NCI-H187 (cell line): Measurements from ENCODE around the gene KREMEN1.

Experiments used
- DNase-seq, 2 experiments: peaks; one replicate each; lab custom pipeline; 2025; lab: John Stamatoyannopoulos, UW

The KREMEN1 gene

GRCh38 chr22:29133603-29134133, 60.8 kb downstream of the KREMEN1 start:
- no peak for DNase-seq

DNA sequence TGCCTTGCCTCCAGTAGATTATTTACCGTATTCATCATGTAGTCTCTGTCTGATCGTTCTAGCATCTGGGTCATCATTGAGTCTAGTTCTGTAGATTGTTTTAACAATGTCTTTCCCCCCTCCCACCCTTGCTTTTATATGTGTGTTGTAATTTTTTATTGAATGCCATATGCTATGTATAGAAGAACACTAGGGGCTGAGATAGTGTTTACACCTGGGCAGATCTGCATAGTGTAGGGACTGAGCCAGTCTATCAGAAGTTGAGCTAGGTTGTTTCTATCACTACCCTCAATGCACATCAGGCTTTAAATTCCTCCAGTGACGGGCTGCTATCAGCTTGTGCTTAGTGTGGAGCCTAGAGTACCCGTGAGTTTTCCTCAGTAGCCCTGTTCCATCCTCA, 61.6 kb downstream of the KREMEN1 start:
- no peak for DNase-seq

DNA sequence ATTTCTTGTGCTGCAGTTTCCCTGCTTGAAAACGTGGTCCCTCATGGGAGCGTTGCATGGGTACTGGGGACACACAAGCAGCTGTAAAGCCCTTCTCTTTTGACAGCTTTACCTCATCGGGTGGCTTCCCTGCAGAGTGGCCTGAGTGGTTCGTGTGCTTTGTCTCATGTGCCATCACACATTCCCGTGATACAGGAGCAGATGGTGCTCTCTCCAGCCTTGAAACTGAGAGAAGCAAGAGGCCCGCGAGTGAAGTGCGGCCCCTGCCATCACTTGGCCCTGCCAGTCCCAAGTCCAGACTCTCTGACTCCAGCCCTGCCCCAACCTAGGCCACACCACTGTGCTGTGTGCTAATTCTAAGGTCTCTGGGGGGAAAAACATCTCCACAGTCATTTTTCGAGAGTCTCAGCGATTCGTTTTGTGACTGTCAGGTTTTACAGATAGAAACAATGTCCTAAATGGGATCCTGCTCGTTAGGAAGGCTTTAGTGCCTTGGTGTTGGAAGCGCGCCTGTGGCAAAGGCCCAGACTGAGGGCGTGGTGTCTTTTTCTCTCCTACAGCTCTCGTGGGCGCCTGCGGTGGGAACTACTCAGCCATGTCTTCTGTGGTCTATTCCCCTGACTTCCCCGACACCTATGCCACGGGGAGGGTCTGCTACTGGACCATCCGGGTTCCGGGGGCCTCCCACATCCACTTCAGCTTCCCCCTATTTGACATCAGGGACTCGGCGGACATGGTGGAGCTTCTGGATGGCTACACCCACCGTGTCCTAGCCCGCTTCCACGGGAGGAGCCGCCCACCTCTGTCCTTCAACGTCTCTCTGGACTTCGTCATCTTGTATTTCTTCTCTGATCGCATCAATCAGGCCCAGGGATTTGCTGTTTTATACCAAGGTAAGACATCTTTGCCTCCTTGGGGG, 64.2 kb downstream of the KREMEN1 start:
- peak in 1 of 2 experiments; percentile 2 for DNase-seq

GRCh38 chr22:29138556-29139305, 65.9 kb downstream of the KREMEN1 start:
- no peak for DNase-seq

- no peak for DNase-seq
Observed at GRCh38 chr22:29139965-29140782, 67.3 kb downstream of the KREMEN1 start.

- DNase-seq: no peak
Observed at GRCh38 chr22:29141078-29141688, 68.3 kb downstream of the KREMEN1 start.

- DNase-seq: no peak
Observed at GRCh38 chr22:29142116-29142515, 69.3 kb downstream of the KREMEN1 start.

DNA sequence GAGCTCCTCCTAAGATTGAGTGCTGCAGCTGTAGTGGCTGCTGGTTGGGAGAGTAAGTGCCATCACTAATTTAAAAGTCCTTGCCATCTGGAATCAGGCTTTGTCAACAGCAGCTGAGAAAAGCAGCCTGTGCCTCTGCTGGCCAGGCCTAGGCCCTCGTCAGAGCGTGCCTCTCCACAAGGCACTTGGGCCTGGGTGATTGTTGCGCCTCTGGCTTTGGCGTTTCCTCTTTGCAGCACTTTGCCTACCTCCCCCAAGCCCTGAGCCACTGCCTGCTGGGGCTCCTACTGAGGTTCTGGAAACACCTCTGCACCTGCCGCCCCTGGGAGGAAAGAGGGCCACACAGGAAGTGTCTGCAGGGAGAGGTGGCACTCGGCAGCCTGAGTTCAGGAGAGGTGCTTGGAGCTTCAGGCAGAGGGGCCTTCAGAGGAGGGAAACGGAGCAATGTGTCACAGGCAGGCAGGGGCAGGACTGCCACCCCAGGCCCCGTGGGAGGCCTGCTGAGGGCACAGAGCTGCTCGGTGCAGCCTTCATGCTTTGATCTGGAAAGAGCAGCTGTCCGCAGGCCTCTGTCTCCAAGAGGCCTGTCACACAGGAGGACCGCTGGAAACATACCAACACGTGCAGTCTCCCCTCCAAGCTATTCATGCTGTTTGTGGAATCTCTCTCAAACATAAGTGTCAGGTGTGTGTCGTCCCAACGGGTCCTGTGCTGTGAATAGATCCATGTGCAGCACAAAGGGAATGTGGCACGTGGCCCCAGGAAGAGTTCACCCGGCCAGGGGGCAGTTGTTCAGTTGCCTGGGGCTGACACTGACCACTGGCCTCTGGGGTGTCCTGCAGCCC, 71.3 kb downstream of the KREMEN1 start:
- peak in 1 of 2 experiments; percentile 25 for DNase-seq

- DNase-seq: no peak
Observed at GRCh38 chr22:29144786-29145160, 71.9 kb downstream of the KREMEN1 start.

GRCh38 chr22:29145321-29146072, 72.7 kb downstream of the KREMEN1 start:
- DNase-seq: no peak

DNA sequence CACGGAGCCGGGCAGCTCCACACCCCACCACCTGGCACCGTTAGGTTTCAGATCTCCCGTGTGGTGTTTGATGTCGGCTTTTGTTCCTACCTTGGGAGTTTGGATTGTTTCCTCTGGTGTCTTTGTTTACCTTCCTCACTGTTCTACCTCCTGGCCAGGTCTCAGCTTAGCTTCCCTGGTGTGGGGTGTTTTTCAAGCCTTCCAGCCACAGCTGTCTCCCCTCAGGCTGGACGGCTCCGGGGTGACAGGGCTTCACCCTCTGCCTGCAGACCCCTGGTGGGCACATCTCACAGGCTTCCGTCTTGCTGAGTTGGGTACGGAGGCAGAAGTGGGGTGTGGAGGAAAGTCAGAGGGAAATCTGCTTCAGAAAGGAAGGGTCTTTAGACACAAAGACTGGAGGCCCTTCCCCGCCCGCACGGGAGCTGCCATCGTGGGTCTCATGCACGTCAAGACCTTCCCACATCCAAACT, 73.3 kb downstream of the KREMEN1 start:
- no peak for DNase-seq

GRCh38 chr22:29146771-29147170, 73.9 kb downstream of the KREMEN1 start:
- no peak for DNase-seq

- no peak for DNase-seq
Observed at GRCh38 chr22:29147331-29147899, 74.6 kb downstream of the KREMEN1 start.

DNA sequence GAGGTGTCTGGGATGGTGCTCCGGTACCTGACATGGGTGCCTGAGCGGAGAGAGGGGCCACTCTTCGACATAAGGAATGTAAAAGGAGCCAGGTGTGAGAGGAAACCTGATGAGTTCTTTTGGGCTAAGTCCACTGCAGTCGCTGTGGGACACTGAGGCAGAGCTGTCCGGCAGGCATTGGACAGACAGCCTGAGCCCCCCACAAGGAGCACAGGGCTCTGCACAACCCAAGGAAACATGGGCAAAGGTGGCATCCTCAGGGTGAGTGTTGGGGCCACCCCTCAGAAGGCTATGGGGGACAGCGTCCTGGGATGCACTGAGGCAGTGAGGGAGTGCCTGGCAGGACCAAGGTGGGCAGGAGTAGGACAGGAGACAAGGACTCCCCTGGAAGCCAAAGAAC, 75.2 kb downstream of the KREMEN1 start:
- no peak for DNase-seq

GRCh38 chr22:29148826-29149225, 76.0 kb downstream of the KREMEN1 start:
- no peak for DNase-seq

- no peak for DNase-seq
Observed at GRCh38 chr22:29149841-29150555, 77.2 kb downstream of the KREMEN1 start.

DNA sequence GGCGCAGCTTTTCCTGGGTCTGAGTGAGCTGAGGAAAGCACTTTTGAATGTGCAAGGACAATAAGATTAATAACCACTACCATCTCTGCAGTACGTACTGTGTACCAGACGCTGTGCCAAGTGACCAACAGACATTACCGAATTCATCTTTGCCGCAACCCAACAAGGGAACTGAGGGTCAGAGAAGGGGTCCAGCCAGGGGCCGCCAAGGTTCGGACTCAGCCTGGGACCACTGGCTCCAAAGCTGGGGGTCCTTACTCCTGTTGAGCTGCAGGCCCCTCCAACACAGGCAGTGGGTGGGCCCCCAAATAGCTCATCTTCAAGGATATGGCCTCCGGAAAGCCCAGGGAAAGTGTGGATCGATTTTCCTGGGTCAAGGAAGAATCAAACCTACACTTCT, 77.9 kb downstream of the KREMEN1 start:
- no peak for DNase-seq

DNA sequence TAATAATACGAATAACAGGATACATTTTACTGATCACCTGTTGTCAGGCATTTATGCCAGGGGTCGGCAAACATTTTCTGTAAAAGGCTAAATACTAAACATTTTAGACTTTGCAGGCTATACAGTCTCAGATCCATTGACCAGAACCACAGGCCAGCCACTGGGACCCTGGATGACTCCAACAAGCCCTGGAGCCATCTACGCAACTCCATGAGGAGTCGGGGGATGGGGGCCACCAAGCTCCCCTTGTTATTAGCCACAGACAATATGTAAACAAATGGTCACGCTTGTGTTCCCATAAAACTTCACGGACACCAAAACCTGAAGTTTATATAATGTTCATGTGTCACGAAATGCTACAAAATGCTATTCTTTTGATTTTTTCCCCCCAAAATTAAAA, 78.5 kb downstream of the KREMEN1 start:
- DNase-seq: no peak
